SU-DHL-6 (cell line): ENCODE results near the gene DNAH3.

ENCODE experiments used
- H2AFZ ChIP-seq: fragments of 200-600 bp; sonication (generic); 2 replicates; pipeline ENCODE4 v1.6.1; 2014; ENCODE audit warnings: low read depth, mild to moderate bottlenecking, moderate library complexity, mixed read lengths, antibody characterized with exemption, low read length; ENCODE audit not compliant: severe bottlenecking
- H3F3A ChIP-seq: fragments of 200-600 bp; shearing (Covaris generic); 2 replicates; pipeline ENCODE4 v1.6.0; 2016; ENCODE audit warnings: antibody characterized with exemption, mild to moderate bottlenecking; ENCODE audit not compliant: insufficient read depth
- H3K27ac ChIP-seq: fragments of 200-600 bp; sonication (generic); 2 replicates; pipeline ENCODE4 v1.5.1; 2016; ENCODE audit warnings: low read depth, mild to moderate bottlenecking, low read length, moderate library complexity, mixed read lengths
- H3K27me3 ChIP-seq: fragments of 200-600 bp; sonication (generic), shearing (Covaris generic); 2 replicates; pipeline ENCODE4 v1.6.0; 2014; ENCODE audit warnings: mild to moderate bottlenecking, low read length
- H3K36me3 ChIP-seq: fragments of 200-600 bp; sonication (generic); 2 replicates; pipeline ENCODE4 v1.6.1; 2014; ENCODE audit warnings: mild to moderate bottlenecking, low read length, mixed read lengths
- H3K4me2 ChIP-seq: fragments of 300-600, 200-600 bp; shearing (Covaris generic), sonication (generic); 2 replicates; pipeline ENCODE4 v1.6.0; 2014; ENCODE audit warnings: low read length, low read depth, mild to moderate bottlenecking; ENCODE audit not compliant: poor library complexity, severe bottlenecking
- H3K4me3 ChIP-seq: fragments of 200-600 bp; sonication (generic); 2 replicates; pipeline ENCODE4 v1.5.1; 2014; ENCODE audit warnings: antibody characterized with exemption, low read length, mild to moderate bottlenecking, mixed read lengths; ENCODE audit not compliant: insufficient read depth, poor library complexity, severe bottlenecking
- H3K79me2 ChIP-seq: fragments of 200-600 bp; sonication (generic); 2 replicates; pipeline ENCODE4 v1.6.1; 2014; ENCODE audit warnings: mild to moderate bottlenecking, low read length, moderate library complexity; ENCODE audit not compliant: insufficient read depth
- H3K9ac ChIP-seq: fragments of 200-600 bp; sonication (generic); 2 replicates; pipeline ENCODE4 v1.7.0; 2014; ENCODE audit warnings: mild to moderate bottlenecking, low read length
- H3K9me2 ChIP-seq: fragments of 200-600 bp; sonication (generic); replicated peaks from 2 replicates; pipeline ENCODE4 v1.6.1; 2014; ENCODE audit warnings: low read length; ENCODE audit not compliant: insufficient read depth
- H3K9me3 ChIP-seq: fragments of 200-600 bp; sonication (generic); 2 replicates; pipeline ENCODE4 v1.6.1; 2014; ENCODE audit warnings: low read length, mixed read lengths; ENCODE audit not compliant: insufficient read depth
- H4K20me1 ChIP-seq: fragments of 200-600 bp; sonication (generic); 2 replicates; pipeline ENCODE4 v1.6.1; 2014; ENCODE audit warnings: low read depth, mild to moderate bottlenecking, antibody characterized with exemption, low read length, moderate library complexity, mixed read lengths
- EZH2phosphoT487 ChIP-seq: fragments of 200-600 bp; sonication (generic), shearing (Covaris generic); conservative IDR thresholded peaks from 2 replicates; pipeline ENCODE4 v1.6.1; 2018; ENCODE audit warnings: mild to moderate bottlenecking, antibody characterized with exemption, low read length, moderate library complexity, mixed read lengths
- TF ChIP-seq, protein P1 (sequence below): fragments of 200-600 bp; sonication (generic); IDR thresholded peaks from one replicate; pipeline ENCODE4 v1.5.1; 2017; ENCODE audit warnings: antibody characterized with exemption, mild to moderate bottlenecking, low read length, moderate library complexity; ENCODE audit not compliant: insufficient read depth, poor library complexity, severe bottlenecking

Gene DNAH3

DNA sequence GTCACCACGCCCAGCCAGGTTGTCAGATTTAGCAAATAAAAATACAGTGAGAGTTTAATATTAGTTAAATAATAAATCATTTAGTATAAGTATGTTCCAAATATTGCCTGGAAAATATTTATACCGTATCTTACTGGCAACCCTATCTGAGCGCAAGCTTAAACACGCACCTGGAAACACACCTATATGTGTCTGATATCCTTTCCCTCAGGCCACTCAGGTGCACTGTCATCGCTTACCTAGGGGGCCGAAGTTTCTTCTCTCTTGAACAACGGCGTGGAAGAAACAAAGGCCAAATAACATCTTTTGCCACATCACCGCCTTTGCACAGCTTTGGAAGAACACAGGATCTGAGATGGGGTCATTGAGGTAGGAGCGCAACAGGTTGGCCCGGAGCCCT lies 196.1 kb downstream of the DNAH3 start:
- H3K9me3 ChIP-seq = no peaks in the 10 kb centered on the region
- no peaks in the 10 kb centered on the region for H3K79me2 ChIP-seq
- TF ChIP-seq, protein P1, sequence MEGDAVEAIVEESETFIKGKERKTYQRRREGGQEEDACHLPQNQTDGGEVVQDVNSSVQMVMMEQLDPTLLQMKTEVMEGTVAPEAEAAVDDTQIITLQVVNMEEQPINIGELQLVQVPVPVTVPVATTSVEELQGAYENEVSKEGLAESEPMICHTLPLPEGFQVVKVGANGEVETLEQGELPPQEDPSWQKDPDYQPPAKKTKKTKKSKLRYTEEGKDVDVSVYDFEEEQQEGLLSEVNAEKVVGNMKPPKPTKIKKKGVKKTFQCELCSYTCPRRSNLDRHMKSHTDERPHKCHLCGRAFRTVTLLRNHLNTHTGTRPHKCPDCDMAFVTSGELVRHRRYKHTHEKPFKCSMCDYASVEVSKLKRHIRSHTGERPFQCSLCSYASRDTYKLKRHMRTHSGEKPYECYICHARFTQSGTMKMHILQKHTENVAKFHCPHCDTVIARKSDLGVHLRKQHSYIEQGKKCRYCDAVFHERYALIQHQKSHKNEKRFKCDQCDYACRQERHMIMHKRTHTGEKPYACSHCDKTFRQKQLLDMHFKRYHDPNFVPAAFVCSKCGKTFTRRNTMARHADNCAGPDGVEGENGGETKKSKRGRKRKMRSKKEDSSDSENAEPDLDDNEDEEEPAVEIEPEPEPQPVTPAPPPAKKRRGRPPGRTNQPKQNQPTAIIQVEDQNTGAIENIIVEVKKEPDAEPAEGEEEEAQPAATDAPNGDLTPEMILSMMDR = no peak
- no peak for TF ChIP-seq EZH2phosphoT487
- H3K4me2 ChIP-seq = no peak overlapping the region
- no peaks in the 10 kb centered on the region for H3K9me2 ChIP-seq
- H3K27me3 ChIP-seq = no peaks in the 10 kb centered on the region
- H2AFZ ChIP-seq = no peak overlapping the region
- no peak overlapping the region for H3K4me3 ChIP-seq
- no peak overlapping the region for H3K9ac ChIP-seq
- H4K20me1 ChIP-seq = no peaks in the 10 kb centered on the region
- H3K27ac ChIP-seq = no peak overlapping the region
- H3F3A ChIP-seq = no peaks in the 10 kb centered on the region
- no peaks in the 10 kb centered on the region for H3K36me3 ChIP-seq

DNA sequence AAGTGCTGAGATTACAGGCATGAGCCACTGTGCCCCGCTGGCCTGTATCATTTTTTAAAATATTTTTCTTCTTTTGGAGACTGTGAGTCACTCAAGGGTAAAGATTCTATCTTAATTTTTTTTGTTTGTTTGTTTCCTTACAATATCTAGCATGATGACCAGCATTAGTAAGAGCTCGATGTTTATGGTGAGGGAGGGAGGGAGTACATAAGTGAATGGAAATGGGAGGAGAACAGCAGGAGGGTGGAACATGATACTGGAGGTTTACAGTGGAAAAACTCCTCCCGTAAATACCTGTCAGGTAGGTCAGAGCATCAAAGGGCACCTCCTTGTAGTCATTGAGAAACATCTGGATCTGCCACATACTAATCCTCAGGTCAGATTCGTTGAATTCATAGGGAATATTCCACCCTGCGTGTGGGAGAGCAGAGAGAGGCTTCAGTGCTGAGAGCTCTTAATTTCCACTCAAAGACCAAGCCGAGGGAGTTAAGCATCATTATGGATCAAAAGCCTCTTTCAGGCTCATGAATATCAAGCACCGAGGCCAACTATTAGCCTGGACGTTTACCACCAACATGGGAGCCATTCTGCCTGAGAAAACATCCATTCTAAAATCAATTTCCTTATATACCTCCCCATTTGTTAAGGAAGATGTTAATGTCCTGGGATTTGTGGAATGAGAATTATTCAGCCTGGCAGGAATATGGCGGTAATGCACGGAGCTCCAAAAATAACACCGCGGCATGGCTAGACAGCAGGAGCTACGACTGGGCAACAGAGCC lies 198.3 kb downstream of the DNAH3 start:
- TF ChIP-seq, protein P1 = no peak
- TF ChIP-seq EZH2phosphoT487 = no peak
- H3K9me2 ChIP-seq = no peaks in the 10 kb centered on the region
- no peaks in the 10 kb centered on the region for H3K36me3 ChIP-seq

DNA sequence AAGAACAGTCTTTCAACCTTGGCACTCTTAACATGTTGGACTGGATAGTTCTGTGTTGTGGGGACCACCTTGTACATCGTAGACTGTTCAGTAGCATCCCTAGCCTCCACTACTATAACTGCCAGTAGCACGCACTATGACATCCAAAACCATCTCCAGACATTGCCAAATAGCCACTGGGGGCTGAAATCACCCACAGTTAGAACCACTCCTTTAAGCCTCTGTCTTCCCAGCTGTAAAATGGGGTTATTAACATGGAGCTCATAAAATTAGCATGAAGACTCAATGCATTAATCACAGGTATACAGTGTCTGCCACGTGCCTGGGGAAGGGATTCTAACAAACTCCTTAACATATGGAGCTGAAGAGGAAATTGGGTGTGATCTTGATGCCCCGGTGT lies 200.4 kb downstream of the DNAH3 start:
- H3K9me3 ChIP-seq = no peaks in the 10 kb centered on the region
- no peaks in the 10 kb centered on the region for H3K36me3 ChIP-seq
- no peaks in the 10 kb centered on the region for H4K20me1 ChIP-seq
- no peaks in the 10 kb centered on the region for H3K27me3 ChIP-seq
- H3K9ac ChIP-seq = no peak overlapping the region
- no peak for TF ChIP-seq EZH2phosphoT487
- TF ChIP-seq, protein P1 = no peak
- H3K27ac ChIP-seq = no peak overlapping the region
- H3K79me2 ChIP-seq = no peaks in the 10 kb centered on the region
- no peaks in the 10 kb centered on the region for H3K9me2 ChIP-seq
- H3F3A ChIP-seq = no peaks in the 10 kb centered on the region
- H3K4me2 ChIP-seq = no peak overlapping the region
- H2AFZ ChIP-seq = no peak overlapping the region
- H3K4me3 ChIP-seq = no peak overlapping the region

More for the DNA sequence above, 198.3 kb downstream of the DNAH3 start:
- Histone ChIP-seq H3K4me2 (no peak overlapping the region), H3K9ac (no peak overlapping the region), H4K20me1 (no peaks in the 10 kb centered on the region), H2AFZ (no peak overlapping the region), H3K4me3 (no peak overlapping the region), H3K79me2 (no peaks in the 10 kb centered on the region), H3K9me3 (no peaks in the 10 kb centered on the region), H3F3A (no peaks in the 10 kb centered on the region), H3K27me3 (no peaks in the 10 kb centered on the region), H3K27ac (no peak overlapping the region)
